Transverse colon (tissue), 4 donors: Measurements from ENCODE around the gene IL12RB2. TPM values are rescaled to one million over a fixed set of nuclear protein-coding genes. Genes with fewer than 3 reads are reported as not detected.

Experiments used
- small RNA-seq, 4 donors: library from RNA; depleted of rRNA; stranded (forward); fragments of <200 nt; gene quantifications; one replicate each; pipeline ENCODE3, GENCODE V24; 2016
- total RNA-seq, 4 donors: library from RNA; depleted of rRNA; stranded (reverse); fragments of >200 nt; gene quantifications; one replicate each; pipeline ENCODE4 v1.1.0, GENCODE V29; 2016

Gene IL12RB2
- total RNA-seq, 4 donors from 2014 or later = 1.2 to 3.3 TPM; not detected in 2

Small RNAs within 50 kb of the gene (small RNA-seq; reads per million reads assigned to genes)
- gene RNU4ATAC4P = 0 reads per million in 4 donors
- 0 reads per million in 4 donors for gene RNU6-387P

Other genes with a start within 250 kb of the IL12RB2 start
- not detected for gene C1orf141, start 172.9 kb upstream of the IL12RB2 start, total RNA-seq
- gene IL23R, start 141.4 kb upstream of the IL12RB2 start, total RNA-seq = 1 to 10 TPM in 2 of 4 donors, not detected in 2; 2.0 to 4.3 TPM
- 100 to 1,000 TPM in 3 of 4 donors, 10 to 100 TPM in 1; 64.3 to 218 (median 158) TPM for gene SERBP1, start 122.5 kb downstream of the IL12RB2 start, total RNA-seq